Measurements from ENCODE around the gene PCBP2.

The PCBP2 gene

DNA sequence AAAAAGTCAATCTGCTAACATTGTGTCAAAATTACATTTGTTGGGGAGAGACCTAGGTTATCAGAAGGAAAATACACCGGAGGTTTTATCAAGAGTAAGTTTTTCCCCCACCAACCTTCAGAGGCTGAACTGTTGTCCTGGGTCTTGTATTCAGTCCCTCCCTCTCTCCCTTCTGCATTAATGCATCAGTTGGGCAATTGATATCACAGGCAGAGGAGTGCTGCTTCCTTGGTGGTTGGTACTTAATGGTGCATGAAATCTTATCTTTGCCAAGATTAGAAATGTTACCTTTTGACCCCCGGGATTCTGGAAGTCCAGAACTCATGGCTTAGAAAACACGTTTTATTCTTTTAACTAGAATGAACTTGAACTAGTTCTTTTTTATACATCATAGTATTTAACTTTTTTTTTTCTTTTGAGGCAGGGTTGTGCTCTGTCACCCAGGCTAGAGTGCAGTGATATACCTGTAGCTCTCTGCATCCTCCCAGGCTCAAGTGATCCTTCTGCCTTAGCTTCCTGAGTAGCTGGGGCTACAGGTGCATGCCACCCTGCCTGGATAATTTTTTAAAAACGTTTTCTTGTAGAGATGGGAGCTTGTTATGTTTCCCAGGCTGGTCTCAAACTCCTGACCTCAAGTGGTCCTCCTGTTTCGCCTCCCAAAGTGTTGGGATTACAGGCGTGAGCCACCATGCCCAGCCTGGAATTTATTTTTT is 4.9 kb downstream of the PCBP2 start:
- TF ChIP-seq YY1 (IDR thresholded peaks at IDR 0.05; ENCODE audit: low read depth) (no peak), ZBTB7A (IDR thresholded peaks at IDR 0.05; ENCODE audit: low read depth) (no peak), FOXM1 (IDR thresholded peaks at IDR 0.05; ENCODE audit: borderline replicate concordance, low read depth) (no peak), CEBPB (IDR thresholded peaks at IDR 0.05) (no peak), EP300 (IDR thresholded peaks at IDR 0.05; ENCODE audit: borderline replicate concordance) (no peak), TAF1 (IDR thresholded peaks at IDR 0.05; ENCODE audit: low read depth) (no peak), TCF12 (IDR thresholded peaks at IDR 0.05; ENCODE audit: low read depth) (no peak), RAD21 (IDR thresholded peaks at IDR 0.05; ENCODE audit: low read depth) (no peak), TEAD4 (IDR thresholded peaks at IDR 0.05) (no peak), EGR1 (IDR thresholded peaks at IDR 0.05) (no peak), NFIC (IDR thresholded peaks at IDR 0.05) (no peak), CREB1 (IDR thresholded peaks at IDR 0.05; ENCODE audit: low read depth) (no peak)
- TF ChIP-seq, protein P1, sequence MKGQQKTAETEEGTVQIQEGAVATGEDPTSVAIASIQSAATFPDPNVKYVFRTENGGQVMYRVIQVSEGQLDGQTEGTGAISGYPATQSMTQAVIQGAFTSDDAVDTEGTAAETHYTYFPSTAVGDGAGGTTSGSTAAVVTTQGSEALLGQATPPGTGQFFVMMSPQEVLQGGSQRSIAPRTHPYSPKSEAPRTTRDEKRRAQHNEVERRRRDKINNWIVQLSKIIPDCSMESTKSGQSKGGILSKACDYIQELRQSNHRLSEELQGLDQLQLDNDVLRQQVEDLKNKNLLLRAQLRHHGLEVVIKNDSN (IDR thresholded peaks at IDR 0.05), result no peak
- TF ChIP-seq, protein P2, sequence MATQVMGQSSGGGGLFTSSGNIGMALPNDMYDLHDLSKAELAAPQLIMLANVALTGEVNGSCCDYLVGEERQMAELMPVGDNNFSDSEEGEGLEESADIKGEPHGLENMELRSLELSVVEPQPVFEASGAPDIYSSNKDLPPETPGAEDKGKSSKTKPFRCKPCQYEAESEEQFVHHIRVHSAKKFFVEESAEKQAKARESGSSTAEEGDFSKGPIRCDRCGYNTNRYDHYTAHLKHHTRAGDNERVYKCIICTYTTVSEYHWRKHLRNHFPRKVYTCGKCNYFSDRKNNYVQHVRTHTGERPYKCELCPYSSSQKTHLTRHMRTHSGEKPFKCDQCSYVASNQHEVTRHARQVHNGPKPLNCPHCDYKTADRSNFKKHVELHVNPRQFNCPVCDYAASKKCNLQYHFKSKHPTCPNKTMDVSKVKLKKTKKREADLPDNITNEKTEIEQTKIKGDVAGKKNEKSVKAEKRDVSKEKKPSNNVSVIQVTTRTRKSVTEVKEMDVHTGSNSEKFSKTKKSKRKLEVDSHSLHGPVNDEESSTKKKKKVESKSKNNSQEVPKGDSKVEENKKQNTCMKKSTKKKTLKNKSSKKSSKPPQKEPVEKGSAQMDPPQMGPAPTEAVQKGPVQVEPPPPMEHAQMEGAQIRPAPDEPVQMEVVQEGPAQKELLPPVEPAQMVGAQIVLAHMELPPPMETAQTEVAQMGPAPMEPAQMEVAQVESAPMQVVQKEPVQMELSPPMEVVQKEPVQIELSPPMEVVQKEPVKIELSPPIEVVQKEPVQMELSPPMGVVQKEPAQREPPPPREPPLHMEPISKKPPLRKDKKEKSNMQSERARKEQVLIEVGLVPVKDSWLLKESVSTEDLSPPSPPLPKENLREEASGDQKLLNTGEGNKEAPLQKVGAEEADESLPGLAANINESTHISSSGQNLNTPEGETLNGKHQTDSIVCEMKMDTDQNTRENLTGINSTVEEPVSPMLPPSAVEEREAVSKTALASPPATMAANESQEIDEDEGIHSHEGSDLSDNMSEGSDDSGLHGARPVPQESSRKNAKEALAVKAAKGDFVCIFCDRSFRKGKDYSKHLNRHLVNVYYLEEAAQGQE (IDR thresholded peaks at IDR 0.05; ENCODE audit: low read depth), result no peak
- TF ChIP-seq, protein P3, sequence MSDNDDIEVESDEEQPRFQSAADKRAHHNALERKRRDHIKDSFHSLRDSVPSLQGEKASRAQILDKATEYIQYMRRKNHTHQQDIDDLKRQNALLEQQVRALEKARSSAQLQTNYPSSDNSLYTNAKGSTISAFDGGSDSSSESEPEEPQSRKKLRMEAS (IDR thresholded peaks at IDR 0.05), result no peak

DNA sequence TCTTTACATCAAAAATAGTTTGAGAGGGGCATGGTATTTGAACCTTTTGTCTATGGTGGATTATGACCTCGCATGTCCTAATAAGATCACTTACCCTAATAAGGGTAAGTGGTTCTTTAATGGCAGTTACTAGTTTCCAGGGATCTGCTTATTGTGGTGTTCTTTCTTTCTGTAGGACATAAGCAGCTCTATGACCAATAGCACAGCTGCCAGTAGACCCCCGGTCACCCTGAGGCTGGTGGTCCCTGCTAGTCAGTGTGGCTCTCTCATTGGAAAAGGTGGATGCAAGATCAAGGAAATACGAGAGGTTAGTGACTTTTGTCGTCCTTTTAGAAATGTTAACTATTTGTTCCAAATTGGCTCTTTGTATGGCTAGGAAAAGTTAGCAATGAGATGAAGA is 7.2 kb downstream of the PCBP2 start:
- TF ChIP-seq NFIC (IDR thresholded peaks at IDR 0.05) (no peak), EP300 (IDR thresholded peaks at IDR 0.05; ENCODE audit: borderline replicate concordance) (no peak), ZBTB7A (IDR thresholded peaks at IDR 0.05; ENCODE audit: low read depth) (no peak)

DNA sequence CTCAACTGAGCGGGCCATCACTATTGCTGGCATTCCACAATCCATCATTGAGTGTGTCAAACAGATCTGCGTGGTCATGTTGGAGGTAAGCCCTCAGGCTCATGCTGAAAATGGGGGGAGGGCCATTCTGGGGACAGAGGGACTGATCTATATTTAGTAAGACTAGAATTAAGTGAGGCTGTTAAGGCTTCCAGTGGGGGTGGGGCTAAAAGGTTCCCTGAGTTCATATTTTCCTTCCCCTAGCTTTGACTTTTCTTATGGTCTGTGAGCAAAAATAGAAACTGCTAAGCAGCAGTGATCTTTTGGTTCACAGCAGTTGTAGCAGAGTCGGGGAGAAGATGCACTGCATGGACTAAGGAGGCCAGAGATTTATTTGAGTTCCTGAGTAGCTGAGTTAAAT is 9.2 kb downstream of the PCBP2 start:
- no peak for TF ChIP-seq CEBPB (IDR thresholded peaks at IDR 0.05)
- no peak for TF ChIP-seq CREB1 (IDR thresholded peaks at IDR 0.05; ENCODE audit: low read depth)
- TF ChIP-seq, protein P3 (IDR thresholded peaks at IDR 0.05), result no peak
- TF ChIP-seq, protein P2 (IDR thresholded peaks at IDR 0.05; ENCODE audit: low read depth), result no peak
- no peak for TF ChIP-seq TEAD4 (IDR thresholded peaks at IDR 0.05)
- TF ChIP-seq TAF1 (IDR thresholded peaks at IDR 0.05; ENCODE audit: low read depth), result no peak
- TF ChIP-seq EGR1 (IDR thresholded peaks at IDR 0.05), result no peak
- no peak for TF ChIP-seq TCF12 (IDR thresholded peaks at IDR 0.05; ENCODE audit: low read depth)
- TF ChIP-seq, protein P1 (IDR thresholded peaks at IDR 0.05), result no peak
- no peak for TF ChIP-seq NFIC (IDR thresholded peaks at IDR 0.05)
- TF ChIP-seq RAD21 (IDR thresholded peaks at IDR 0.05; ENCODE audit: low read depth), result no peak
- no peak for TF ChIP-seq YY1 (IDR thresholded peaks at IDR 0.05; ENCODE audit: low read depth)
- TF ChIP-seq ZBTB7A (IDR thresholded peaks at IDR 0.05; ENCODE audit: low read depth), result no peak
- TF ChIP-seq EP300 (IDR thresholded peaks at IDR 0.05; ENCODE audit: borderline replicate concordance), result no peak
- no peak for TF ChIP-seq FOXM1 (IDR thresholded peaks at IDR 0.05; ENCODE audit: borderline replicate concordance, low read depth)

DNA sequence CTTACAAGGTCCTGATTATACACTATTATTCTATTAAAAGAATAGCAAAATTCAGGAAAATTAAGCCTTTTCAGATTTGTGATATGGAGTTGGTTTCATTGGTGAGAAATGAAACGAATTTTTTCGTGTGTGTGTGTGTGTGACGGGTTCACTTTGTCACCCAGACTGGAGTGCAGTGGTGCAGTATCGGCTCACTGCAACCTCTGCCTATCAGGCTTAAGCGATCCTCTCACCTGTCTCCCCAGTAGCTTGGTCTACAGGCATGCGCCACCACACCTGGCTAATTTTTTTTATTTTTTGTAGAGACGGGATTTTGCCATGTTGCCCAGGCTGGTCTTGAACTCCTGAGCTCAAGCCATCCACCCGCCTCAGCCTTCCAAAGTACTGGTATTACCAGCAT is 9.7 kb downstream of the PCBP2 start:
- TF ChIP-seq, protein P2 (IDR thresholded peaks at IDR 0.05; ENCODE audit: low read depth), result no peak
- TF ChIP-seq EP300 (IDR thresholded peaks at IDR 0.05; ENCODE audit: borderline replicate concordance) (no peak), CEBPB (IDR thresholded peaks at IDR 0.05) (no peak), EGR1 (IDR thresholded peaks at IDR 0.05) (no peak), NFIC (IDR thresholded peaks at IDR 0.05) (no peak), ZBTB7A (IDR thresholded peaks at IDR 0.05; ENCODE audit: low read depth) (no peak), CREB1 (IDR thresholded peaks at IDR 0.05; ENCODE audit: low read depth) (no peak), RAD21 (IDR thresholded peaks at IDR 0.05; ENCODE audit: low read depth) (no peak)
- TF ChIP-seq, protein P3 (IDR thresholded peaks at IDR 0.05), result no peak
- TF ChIP-seq, protein P1 (IDR thresholded peaks at IDR 0.05), result no peak
